ENCODE results near the gene ITGBL1.

DNA sequence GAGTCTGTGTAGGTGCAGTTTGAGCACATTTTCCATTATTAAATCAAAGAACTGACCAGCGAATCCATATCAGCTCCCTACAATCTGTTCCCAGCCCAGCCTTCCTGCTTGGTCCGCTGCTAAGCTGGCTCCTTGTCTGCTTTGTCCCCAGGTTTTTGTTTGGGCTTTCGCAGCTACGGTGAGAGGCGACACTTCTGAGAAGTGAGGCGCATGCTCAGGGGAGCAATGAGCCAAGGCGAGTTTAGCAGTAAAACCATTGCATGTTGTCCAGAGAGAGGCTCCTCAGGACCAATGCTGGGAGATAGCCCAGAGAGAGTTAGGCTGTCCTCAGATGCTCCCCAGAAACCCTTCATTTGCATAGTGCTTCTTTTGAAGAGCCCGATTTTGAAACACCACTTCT lies 162.0 kb downstream of the ITGBL1 start:
- no peak for TF ChIP-seq EZH2 (IDR thresholded peaks at IDR 0.05; ENCODE audit: borderline replicate concordance, low read length)
- TF ChIP-seq, protein P1, sequence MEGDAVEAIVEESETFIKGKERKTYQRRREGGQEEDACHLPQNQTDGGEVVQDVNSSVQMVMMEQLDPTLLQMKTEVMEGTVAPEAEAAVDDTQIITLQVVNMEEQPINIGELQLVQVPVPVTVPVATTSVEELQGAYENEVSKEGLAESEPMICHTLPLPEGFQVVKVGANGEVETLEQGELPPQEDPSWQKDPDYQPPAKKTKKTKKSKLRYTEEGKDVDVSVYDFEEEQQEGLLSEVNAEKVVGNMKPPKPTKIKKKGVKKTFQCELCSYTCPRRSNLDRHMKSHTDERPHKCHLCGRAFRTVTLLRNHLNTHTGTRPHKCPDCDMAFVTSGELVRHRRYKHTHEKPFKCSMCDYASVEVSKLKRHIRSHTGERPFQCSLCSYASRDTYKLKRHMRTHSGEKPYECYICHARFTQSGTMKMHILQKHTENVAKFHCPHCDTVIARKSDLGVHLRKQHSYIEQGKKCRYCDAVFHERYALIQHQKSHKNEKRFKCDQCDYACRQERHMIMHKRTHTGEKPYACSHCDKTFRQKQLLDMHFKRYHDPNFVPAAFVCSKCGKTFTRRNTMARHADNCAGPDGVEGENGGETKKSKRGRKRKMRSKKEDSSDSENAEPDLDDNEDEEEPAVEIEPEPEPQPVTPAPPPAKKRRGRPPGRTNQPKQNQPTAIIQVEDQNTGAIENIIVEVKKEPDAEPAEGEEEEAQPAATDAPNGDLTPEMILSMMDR (IDR thresholded peaks at IDR 0.05; ENCODE audit: low read length): no peak
